ENCODE measurements around the gene DHFR.

DHFR gene

DNA sequence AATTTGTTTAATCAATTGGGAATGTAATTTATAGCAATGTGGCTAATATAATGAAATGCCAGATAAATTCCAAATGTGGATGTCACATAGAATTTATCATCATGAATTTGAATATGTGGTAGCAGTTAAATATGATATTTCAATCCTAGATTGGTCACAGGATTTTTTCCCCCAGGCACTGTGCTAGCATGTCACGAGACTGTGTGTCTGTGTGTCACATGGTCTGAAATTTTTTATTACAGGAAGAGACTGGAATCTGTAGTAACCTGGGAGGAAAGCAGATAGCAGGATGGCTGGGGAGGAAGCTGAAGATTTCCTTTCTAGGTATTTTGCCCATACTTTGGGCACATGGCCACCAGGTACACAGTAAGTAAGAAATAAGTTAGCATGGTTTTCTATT is 35.7 kb downstream of the DHFR start:
- TF ChIP-seq, protein P1, sequence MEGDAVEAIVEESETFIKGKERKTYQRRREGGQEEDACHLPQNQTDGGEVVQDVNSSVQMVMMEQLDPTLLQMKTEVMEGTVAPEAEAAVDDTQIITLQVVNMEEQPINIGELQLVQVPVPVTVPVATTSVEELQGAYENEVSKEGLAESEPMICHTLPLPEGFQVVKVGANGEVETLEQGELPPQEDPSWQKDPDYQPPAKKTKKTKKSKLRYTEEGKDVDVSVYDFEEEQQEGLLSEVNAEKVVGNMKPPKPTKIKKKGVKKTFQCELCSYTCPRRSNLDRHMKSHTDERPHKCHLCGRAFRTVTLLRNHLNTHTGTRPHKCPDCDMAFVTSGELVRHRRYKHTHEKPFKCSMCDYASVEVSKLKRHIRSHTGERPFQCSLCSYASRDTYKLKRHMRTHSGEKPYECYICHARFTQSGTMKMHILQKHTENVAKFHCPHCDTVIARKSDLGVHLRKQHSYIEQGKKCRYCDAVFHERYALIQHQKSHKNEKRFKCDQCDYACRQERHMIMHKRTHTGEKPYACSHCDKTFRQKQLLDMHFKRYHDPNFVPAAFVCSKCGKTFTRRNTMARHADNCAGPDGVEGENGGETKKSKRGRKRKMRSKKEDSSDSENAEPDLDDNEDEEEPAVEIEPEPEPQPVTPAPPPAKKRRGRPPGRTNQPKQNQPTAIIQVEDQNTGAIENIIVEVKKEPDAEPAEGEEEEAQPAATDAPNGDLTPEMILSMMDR (IDR thresholded peaks at IDR 0.05; ENCODE audit: low read depth, low read length), result no peak
- DNase-seq (ENCODE audit: extremely low read depth, low read depth), result no peak

DNA sequence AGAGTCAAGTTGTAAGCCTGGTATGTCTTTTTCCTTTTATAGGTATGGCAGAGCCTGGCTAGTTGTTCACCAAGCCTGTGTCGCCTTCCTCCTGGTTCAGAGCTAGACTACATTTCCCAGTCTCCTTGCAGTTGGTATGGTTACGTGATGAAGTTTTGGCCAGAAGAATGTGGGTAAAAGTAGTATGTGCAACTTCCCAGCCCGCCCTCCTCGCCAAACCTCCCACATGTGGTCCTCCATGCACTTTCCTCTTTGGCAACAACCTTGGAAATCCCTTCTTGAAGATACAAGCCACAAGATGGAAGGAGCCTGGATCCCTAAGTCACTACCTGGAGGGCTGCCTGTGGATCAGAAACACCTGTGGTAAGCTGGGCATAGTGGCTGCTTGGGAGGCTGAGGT is 36.3 kb downstream of the DHFR start:
- TF ChIP-seq, protein P1 (IDR thresholded peaks at IDR 0.05; ENCODE audit: low read depth, low read length), result no peak
- DNase-seq (ENCODE audit: extremely low read depth, low read depth), result no peak

DNA sequence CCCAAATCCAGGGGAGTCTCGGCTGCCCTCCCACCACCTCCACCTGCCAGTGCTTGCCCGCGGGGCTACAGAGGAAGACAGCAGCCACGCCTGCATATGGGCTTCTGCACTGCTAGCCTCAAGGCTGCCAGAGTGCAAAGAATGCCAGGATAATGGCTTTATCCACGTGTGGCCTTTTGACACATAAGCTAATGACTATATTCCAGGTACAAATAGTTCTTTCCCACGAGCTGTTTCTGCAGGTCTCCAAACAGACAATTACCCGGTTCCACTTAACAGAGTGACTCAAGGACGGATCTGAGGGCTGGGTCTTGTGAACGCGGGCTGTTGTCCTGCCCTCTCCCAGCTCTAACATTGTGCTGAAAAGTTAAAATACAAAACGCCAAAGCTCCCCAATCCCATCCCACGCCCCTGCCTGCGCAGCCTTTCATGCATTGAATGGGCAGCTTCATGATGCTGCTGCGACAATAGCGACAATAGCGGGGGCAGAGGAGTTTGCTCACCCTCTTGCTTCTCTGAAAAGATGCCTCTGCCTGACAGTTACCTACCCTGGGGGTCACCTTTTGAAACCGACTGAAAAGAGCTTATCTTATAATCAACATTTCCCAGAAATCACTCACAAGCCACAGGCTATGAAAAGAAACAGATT is 39.4 kb downstream of the DHFR start:
- no peak for DNase-seq (ENCODE audit: extremely low read depth, low read depth)
- TF ChIP-seq, protein P1 (IDR thresholded peaks at IDR 0.05; ENCODE audit: low read depth, low read length), result no peak

DNA sequence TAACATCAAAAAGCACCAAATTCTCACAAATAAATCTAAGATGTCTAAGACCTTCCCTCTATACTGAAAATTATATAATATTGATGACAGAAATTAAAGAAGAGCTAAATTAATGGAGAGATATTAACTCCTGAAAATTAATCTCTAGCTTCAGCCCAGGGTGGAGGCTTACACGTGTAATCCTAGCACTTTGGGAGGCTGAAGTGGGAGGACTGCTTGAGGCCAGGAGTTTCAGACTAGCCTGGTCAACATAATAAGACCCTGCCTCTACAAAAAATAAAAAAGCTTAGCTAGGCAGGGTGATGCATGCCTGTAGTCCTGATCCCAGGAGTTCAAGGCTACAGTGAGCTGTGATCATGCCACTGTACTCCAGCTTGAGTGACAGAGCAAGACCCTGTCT is 45.1 kb downstream of the DHFR start:
- TF ChIP-seq, protein P1 (IDR thresholded peaks at IDR 0.05; ENCODE audit: low read depth, low read length), result no peak
- DNase-seq (ENCODE audit: extremely low read depth, low read depth), result no peak

DNA sequence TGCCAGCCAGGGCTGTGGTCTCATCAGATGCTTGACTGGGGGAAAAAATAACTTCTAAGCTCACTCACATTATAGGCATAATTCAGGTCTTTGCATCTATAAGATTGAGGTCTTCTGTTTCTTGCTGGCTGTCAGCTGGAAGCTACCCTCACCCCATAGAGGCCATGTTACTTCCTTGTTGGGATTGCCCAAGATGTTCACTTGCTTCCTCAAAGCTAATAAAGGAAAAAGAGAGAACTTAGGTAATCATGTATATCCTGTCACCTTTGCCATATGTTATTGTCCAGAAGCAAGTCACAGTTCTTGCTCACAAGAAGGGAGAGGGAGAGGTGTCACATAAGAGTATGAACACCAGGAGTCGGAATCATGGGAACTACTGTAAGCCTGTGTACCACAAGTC is 46.1 kb downstream of the DHFR start:
- TF ChIP-seq, protein P1 (IDR thresholded peaks at IDR 0.05; ENCODE audit: low read depth, low read length), result no peak
- DNase-seq (ENCODE audit: extremely low read depth, low read depth), result no peak

DNA sequence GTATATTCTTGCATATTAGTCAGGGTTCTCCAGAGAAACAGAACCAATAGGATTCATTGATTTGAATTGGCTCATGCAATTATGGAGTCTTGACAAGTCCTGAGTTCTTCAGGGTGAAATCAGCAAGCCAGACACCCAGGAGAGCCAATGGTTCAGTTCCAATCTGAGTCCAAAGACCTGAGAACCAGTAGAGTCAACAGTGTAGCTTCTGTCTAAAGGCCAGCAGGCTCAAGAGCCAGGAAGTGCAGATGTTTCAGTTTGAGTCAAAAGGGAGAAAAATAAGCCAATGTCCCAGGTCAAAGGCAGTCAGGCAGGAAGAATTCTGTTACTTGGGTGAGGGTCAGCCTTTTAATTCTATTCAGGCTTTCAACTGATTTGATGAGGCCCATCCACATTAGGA is 47.0 kb downstream of the DHFR start:
- DNase-seq (ENCODE audit: extremely low read depth, low read depth), result no peak
- TF ChIP-seq, protein P1 (IDR thresholded peaks at IDR 0.05; ENCODE audit: low read depth, low read length), result no peak

DNA sequence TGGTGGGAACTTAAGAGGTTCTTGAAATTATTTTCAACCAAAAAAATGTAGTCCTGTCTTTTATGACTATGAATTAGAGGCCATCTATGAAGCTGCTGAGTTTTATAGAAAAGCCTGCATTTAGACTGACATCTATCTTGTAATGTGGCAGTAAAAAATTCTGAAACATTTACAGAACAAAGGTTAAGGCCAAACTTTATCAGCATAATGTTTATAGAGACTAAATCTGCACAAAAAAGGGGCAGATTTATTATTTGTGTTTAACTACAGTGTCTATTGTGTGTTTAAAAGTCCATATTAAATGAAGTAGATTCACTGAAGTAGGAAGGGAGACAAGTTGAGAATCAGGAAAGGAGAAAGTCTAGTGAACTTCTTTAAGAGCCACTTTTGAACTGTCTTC is 47.4 kb downstream of the DHFR start:
- TF ChIP-seq, protein P1 (IDR thresholded peaks at IDR 0.05; ENCODE audit: low read depth, low read length), result no peak
- no peak for DNase-seq (ENCODE audit: extremely low read depth, low read depth)

All from AG09319 (cell line).